ENCODE measurements around the gene MICU2. TPM values are rescaled to one million over a fixed set of nuclear protein-coding genes. Genes with fewer than 3 reads are reported as not detected.
"Not testable (repeated sequence)": the region's sequence is repeated elsewhere in the genome, so short reads cannot be mapped to it uniquely, and the experiment has no call there.

Gene MICU2
- total RNA-seq, 1 experiment from 2014 or later = 97.0 TPM

- no peak for DNase-seq (ENCODE audit: low spot score)
- in situ Hi-C loops (cut with HindIII; ENCODE audit: low sequenced_read_pairs) = no loop called here
These were observed 2.3 kb upstream of the MICU2 start for GRCh38 chr13:21606251-21606650.

DNA sequence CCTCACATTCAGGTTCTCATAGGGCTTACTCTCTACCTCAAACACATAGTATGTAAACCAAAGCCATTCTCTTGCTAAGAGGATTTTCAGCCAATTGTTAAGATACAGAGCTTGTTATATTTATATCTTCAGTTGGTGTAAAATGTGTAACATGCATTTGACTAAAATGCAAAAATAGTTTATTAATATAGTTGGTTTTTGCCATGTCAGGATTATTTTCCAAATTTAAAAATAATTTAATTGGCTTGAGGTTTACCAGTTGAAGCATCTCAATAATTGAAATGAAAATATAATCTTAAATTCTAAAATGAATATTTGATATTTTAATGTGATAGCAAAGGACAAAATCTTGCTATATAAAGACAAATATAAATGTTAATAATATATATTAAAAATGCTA lies 7.2 kb downstream of the MICU2 start:
- in situ Hi-C loops (cut with HindIII; ENCODE audit: low sequenced_read_pairs) = no loop called here
- DNase-seq (ENCODE audit: low spot score) = no peak

DNA sequence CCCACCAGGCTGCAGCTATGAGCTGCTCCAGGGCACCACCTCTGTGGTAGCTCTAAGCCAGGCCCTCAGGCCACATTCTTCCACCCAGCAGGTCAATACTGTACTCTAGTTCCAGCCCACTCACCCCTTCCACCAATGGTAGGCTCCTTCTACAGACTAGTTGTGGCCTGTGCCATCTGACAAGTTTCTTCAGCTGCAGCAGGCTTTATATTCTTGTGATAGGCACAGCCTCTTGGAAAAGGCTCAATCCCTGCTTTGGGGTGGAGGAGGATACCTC lies 8.5 kb downstream of the MICU2 start:
- in situ Hi-C loops (cut with HindIII; ENCODE audit: low sequenced_read_pairs) = no loop called here
- no peak for DNase-seq (ENCODE audit: low spot score)

DNA sequence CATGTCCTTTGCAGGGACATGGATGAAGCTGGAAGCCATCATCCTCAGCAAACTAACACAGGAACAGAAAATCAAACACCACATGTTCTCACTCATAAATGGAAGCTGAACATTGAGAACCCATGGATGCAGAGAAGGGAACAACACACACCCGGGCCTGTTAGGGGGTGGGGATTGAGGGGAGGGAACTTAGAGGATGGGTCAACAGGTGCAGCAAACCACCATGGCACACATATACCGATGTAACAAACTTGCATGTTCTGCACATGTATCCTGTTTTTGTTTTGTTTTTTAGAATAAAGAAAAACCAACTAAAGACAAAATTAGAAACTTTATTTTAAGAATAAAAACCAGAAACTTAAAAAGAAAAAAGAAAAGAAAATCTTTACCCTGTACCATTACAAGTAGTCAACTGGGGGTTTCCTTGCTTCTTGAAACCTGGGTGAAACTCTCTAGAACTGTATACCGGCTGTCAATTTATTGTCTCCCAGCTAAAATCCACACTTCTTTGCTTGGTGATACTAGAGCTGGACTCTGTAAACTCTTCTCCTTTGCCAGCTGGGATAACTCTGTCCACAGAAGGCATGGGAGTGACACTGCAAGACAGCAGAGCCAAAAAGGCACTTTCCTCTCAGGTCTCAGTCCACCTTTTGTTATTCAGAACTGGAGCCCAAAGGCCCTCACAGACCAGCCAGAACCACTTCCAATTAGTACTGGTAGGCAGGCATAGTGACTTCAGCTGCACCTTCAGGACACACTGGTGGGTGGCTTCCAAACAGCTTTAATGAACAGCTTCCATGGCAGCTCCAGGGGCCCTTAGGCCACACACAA lies 9.0 kb downstream of the MICU2 start:
- DNase-seq (ENCODE audit: low spot score) = no peak
- in situ Hi-C loops (cut with HindIII; ENCODE audit: low sequenced_read_pairs) = no loop called here

GRCh38 chr13:21590665-21591456 lies 13.1 kb downstream of the MICU2 start:
- DNase-seq (ENCODE audit: low spot score); in situ Hi-C loops (cut with HindIII; ENCODE audit: low sequenced_read_pairs): not testable (repeated sequence)

DNA sequence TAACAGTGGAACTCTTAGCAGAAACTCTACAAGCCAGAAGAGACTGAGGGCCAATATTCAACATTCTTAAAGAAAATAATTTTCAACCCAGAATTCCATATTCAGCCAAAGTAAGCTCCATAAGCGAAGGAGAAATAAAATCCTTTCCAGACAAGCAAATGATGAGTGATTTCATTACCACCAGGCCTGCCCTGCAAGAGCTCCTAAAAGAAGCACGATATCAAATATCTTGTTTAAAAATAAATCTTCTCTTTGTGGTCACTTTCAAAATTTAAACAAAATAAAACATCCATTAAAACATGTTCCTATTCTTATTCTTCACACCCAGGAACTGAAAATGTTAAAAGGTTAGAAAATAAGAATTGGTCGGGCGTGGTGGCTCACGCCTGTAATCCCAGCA lies 13.7 kb downstream of the MICU2 start:
- in situ Hi-C loops (cut with HindIII; ENCODE audit: low sequenced_read_pairs) = no loop called here
- no peak for DNase-seq (ENCODE audit: low spot score)

- DNase-seq (ENCODE audit: low spot score); in situ Hi-C loops (cut with HindIII; ENCODE audit: low sequenced_read_pairs): not testable (repeated sequence)
These were observed 14.5 kb downstream of the MICU2 start for GRCh38 chr13:21589510-21589909.

GRCh38 chr13:21588411-21588810 lies 15.6 kb downstream of the MICU2 start:
- DNase-seq (ENCODE audit: low spot score); in situ Hi-C loops (cut with HindIII; ENCODE audit: low sequenced_read_pairs): not testable (repeated sequence)

- in situ Hi-C loops (cut with HindIII; ENCODE audit: low sequenced_read_pairs) = no loop called here
- DNase-seq (ENCODE audit: low spot score) = no peak
These were observed 18.9 kb downstream of the MICU2 start for GRCh38 chr13:21584973-21585592.

DNA sequence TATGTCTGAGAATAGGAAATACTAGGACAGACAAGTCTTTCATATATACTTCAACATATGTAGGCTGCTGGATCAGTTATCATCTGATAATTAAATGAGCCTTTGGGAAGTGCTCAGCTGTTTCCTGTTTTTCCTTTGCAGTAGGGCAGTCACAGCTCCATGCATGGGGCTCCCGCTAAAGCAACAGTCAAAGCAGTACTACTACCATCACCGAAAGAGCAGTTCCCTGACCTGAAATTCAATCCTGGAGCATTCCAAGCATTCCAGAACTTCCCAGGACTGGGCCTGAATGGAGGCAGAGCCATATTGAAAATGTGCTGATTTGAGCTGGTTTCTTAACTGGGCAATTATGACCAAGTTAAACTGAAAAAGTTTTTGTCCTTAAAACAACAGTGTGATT lies 20.5 kb downstream of the MICU2 start:
- no peak for DNase-seq (ENCODE audit: low spot score)
- in situ Hi-C loops (cut with HindIII; ENCODE audit: low sequenced_read_pairs) = no loop called here

DNA sequence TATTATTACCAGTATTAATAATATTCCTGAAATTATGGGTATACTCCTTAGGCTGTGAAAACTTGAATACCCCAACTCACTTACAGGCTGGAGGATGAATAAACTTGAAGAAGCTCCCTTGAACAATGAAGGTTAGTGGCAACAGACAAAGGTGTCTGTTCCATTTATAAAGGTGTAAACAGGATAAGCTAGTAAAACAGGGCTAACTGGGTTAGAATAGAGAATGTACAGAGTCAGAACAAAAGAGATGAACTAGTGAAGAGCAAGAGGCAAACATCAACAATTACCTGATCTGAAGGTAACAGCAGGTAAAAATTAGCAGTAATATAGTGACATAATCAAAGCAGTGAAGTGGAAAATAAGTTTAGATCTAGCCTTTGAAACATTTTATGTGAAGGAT lies 23.2 kb downstream of the MICU2 start:
- no peak for DNase-seq (ENCODE audit: low spot score)
- in situ Hi-C loops (cut with HindIII; ENCODE audit: low sequenced_read_pairs) = no loop called here

- in situ Hi-C loops (cut with HindIII; ENCODE audit: low sequenced_read_pairs) = no loop called here
- DNase-seq (ENCODE audit: low spot score) = no peak
These were observed 24.1 kb downstream of the MICU2 start for GRCh38 chr13:21579754-21580316.

DNA sequence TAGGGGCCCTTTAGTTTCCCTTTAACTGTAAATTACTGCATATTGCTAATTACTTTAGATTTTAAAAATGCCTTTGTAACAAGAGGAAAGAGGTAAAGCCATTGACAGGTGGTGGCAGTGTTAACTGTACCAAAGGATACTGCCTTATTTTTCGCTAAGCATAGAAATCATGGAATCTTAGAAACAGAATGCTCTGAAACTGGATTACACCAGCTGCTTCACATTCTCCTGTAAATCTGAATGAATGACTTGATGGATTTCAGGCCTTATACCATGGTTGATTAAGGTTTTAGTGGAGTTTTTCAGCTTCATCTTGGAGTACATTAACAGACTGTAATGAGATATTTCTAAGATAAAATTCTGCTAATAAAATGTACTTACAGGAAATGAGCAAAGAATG lies 25.2 kb downstream of the MICU2 start:
- in situ Hi-C loops (cut with HindIII; ENCODE audit: low sequenced_read_pairs) = no loop called here
- peak; percentile 8 for DNase-seq (ENCODE audit: low spot score)

DNA sequence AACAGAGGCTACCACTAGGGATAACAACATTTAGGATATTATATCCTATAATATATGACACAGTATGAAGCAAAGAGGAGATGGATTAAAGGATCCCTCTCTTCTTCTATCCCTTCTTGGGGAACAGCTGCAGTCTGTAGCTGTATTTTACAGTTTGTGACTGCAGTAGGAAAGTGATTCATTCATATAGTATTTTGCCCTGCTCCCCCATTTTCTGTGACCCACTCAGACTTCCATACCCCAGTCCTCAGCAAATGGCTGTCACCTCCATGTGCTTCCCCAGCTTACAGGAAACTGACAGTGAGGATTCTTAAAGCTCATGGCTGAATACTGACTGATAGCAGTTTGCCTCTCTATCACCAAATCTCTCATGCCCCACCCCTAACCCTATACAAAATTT lies 27.5 kb downstream of the MICU2 start:
- in situ Hi-C loops (cut with HindIII; ENCODE audit: low sequenced_read_pairs) = no loop called here
- no peak for DNase-seq (ENCODE audit: low spot score)

- DNase-seq (ENCODE audit: low spot score) = no peak
- in situ Hi-C loops (cut with HindIII; ENCODE audit: low sequenced_read_pairs) = no loop called here
These were observed 29.9 kb downstream of the MICU2 start for GRCh38 chr13:21573920-21574712.

DNA sequence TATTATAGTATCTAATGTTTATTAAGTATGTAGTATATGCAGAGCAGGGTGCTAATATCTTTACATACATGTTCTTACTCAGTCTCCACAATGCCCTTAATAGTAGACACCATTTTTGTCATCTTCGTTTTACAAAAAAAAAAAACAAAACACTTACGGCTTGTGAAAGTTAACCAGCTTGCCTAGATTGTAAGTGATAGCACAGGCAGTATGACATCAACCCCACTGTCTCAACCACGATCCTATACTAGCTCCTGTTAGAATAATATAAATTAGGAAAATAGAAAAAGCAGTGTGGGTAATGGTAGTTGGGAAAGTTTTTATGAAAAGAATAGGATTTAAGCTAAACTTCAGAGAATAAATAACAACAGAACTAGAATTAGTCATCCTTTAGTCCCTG lies 34.3 kb downstream of the MICU2 start:
- in situ Hi-C loops (cut with HindIII; ENCODE audit: low sequenced_read_pairs) = no loop called here
- no peak for DNase-seq (ENCODE audit: low spot score)

DNA sequence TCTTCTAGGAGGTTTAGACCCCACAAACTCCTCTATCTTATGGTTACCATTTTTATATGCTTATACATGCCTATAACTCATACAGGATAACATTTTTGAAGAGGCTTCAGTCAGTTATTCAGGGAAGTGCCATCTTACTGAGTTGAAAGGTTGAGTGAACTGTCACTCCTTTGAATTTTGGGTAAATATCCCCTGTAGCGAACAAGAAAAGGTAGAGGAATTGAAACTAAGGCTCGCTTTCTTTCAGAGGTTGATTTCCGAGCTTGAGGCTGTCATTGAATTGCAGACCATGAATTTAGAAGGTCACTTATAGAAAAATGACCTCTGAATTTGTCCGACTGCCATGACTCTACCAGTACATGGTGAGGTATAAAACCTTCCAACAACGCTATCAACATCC lies 35.1 kb downstream of the MICU2 start:
- in situ Hi-C loops (cut with HindIII; ENCODE audit: low sequenced_read_pairs) = no loop called here

DNA sequence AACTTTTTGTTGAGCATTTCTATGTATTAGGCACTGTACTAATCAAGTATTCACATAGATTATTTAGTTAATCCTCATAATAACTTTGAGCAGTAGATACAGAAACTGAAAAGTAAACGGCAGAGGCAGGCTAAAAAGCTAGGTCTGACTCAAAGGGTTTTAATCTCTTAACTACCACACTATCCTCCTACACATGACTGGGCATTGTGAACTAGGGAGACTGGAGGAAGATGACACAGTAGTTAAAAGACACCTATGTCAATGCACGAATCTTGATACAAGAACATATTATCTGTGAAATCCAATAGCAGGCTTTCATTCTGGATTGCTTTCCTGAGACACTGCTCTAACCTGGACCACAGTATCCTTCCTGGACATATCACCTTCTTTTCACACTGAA lies 36.3 kb downstream of the MICU2 start:
- in situ Hi-C loops (cut with HindIII; ENCODE audit: low sequenced_read_pairs) = no loop called here
- no peak for DNase-seq (ENCODE audit: low spot score)

More for the DNA sequence above, 35.1 kb downstream of the MICU2 start:
- DNase-seq (ENCODE audit: low spot score) = no peak

GRCh38 chr13:21557995-21558394 lies 46.0 kb downstream of the MICU2 start:
- no peak for DNase-seq (ENCODE audit: low spot score)
- in situ Hi-C loops (cut with HindIII; ENCODE audit: low sequenced_read_pairs) = no loop called here

Data from G401 (cell line).